Kidney glomerular epithelial cell (primary cell): ENCODE results near the gene IL5.
A peak's percentile ranks its signal among the peaks of the same experiment; 100 is the strongest.

Experiments
- DNase-seq: peaks from one replicate; lab custom pipeline; 2025; lab: John Stamatoyannopoulos, UW

The IL5 gene

DNA sequence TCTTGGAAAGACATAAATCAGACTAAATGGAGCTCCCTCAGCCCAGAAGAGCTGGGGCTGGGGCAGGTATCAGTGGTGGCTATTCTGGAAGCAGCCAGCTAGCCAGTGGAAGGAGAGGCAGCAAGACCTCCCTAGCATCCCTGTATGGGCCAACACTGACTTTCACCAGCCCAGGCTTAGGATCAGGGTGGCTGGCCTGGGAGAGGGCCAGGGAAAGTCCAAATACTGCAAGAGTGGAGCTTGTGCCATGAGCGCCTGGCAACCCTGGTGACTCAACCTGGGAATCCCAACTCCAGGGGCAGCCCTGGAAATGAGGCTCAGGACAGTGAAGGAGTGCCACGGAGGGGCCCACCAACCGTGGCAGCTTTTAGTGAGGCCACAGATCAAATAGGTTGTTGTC is 45.2 kb downstream of the IL5 start:
- DNase-seq, result peak; percentile 52

GRCh38 chr5:132497488-132497997 is 45.8 kb downstream of the IL5 start:
- DNase-seq, result peak; percentile 85

GRCh38 chr5:132496631-132497487 is 46.5 kb downstream of the IL5 start:
- DNase-seq, result peak; percentile 73

- peak; percentile 89 for DNase-seq
Observed at GRCh38 chr5:132496191-132496630, 47.1 kb downstream of the IL5 start.

GRCh38 chr5:132495667-132496190 is 47.6 kb downstream of the IL5 start:
- peak; percentile 54 for DNase-seq

GRCh38 chr5:132493821-132494220 is 49.5 kb downstream of the IL5 start:
- no peak for DNase-seq

GRCh38 chr5:132493241-132493640 is 50.1 kb downstream of the IL5 start:
- DNase-seq, result no peak

GRCh38 chr5:132492386-132493125 is 50.8 kb downstream of the IL5 start:
- DNase-seq, result no peak
